ENCODE data around the gene SRSF10. TPM values are rescaled to one million over a fixed set of nuclear protein-coding genes. Genes with fewer than 3 reads are reported as not detected.
"Not testable (repeated sequence)": the region's sequence is repeated elsewhere in the genome, so short reads cannot be mapped to it uniquely, and the experiment has no call there.

SRSF10 gene
- total RNA-seq, 3 donors from 2014 or later, result 85.8 to 98.0 (median 94.0) TPM

DNA sequence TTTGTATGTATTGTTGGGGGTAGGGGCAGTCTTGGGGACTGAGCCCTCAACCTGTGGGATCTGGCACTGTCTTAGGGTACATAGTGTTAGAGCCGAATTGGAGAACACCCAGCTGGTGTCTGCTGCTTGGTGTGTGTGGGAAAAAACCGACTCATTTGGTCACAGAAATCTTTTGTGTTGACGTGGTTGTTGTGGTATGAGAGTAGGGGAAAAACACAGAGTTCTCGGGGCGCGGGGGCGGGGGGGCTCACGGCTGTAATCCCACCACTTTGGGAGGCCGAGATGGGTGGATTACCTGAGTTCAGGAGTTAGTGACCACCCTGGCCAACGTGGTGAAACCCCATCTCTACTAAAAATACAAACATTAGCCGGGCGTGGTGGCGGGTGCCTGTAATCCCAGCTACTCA lies 15.3 kb upstream of the SRSF10 start:
- H3K9me3 ChIP-seq, result no peaks in the 10 kb centered on the region
- H3K36me3 ChIP-seq (ENCODE audit: low read depth), result no peaks in the 10 kb centered on the region
- DNase-seq (no peak), ATAC-seq (no peak)
- no peak overlapping the region for H3K4me3 ChIP-seq
- TF ChIP-seq, protein P1, sequence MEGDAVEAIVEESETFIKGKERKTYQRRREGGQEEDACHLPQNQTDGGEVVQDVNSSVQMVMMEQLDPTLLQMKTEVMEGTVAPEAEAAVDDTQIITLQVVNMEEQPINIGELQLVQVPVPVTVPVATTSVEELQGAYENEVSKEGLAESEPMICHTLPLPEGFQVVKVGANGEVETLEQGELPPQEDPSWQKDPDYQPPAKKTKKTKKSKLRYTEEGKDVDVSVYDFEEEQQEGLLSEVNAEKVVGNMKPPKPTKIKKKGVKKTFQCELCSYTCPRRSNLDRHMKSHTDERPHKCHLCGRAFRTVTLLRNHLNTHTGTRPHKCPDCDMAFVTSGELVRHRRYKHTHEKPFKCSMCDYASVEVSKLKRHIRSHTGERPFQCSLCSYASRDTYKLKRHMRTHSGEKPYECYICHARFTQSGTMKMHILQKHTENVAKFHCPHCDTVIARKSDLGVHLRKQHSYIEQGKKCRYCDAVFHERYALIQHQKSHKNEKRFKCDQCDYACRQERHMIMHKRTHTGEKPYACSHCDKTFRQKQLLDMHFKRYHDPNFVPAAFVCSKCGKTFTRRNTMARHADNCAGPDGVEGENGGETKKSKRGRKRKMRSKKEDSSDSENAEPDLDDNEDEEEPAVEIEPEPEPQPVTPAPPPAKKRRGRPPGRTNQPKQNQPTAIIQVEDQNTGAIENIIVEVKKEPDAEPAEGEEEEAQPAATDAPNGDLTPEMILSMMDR (IDR thresholded peaks at IDR 0.05), result no peak
- no peaks in the 10 kb centered on the region for H3K4me1 ChIP-seq (ENCODE audit: low read depth)
- intact Hi-C loops (cut with DNase I, micrococcal nuclease), result no loop called here

DNA sequence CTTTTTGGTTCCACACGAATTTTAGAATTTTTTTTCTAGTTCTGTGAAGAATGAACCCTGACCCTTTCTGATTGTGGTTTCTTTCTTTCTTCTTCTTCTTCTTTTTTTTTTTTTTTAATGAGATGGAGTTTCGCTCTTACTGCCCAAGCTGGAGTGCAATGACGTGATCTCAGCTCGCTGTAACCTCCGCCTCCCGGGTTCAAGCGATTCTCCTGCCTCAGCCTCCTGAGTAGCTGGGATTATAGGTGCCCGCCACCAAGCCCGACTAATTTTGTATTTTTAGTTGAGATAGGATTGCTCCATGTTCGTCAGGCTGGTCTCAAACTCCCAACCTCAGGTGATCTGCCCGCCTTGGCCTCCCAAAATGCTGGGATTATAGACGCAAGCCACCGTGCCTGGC lies 11.9 kb upstream of the SRSF10 start:
- ATAC-seq; DNase-seq; intact Hi-C loops (cut with DNase I, micrococcal nuclease); H3K36me3 ChIP-seq (ENCODE audit: low read depth); H3K4me3 ChIP-seq; H3K9me3 ChIP-seq; H3K4me1 ChIP-seq (ENCODE audit: low read depth): not testable (repeated sequence)

DNA sequence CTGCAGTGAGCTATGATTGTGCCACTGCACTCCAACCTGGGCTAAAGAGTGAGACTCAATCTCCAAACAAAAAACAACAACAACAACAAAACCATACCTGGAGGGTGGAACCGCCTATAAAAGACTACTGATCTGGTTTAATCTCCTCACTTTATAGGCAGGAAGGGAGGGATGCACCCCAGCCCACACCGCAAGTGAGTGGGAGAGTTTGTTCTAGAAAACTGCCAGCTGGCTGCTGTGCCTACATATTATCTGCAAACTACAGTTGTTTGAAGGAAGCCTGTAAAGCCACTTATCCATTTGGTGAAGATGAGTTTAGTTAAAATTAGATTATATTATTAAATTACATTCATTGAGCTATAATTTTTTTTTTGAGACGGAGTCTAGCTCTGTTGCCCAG lies 9.1 kb upstream of the SRSF10 start:
- no peak overlapping the region for H3K4me3 ChIP-seq
- intact Hi-C loops (cut with DNase I, micrococcal nuclease), result no loop called here
- DNase-seq (no peak), ATAC-seq (no peak)
- no peaks in the 10 kb centered on the region for H3K9me3 ChIP-seq
- TF ChIP-seq, protein P1 (IDR thresholded peaks at IDR 0.05), result no peak
- no peaks in the 10 kb centered on the region for H3K36me3 ChIP-seq (ENCODE audit: low read depth)
- H3K4me1 ChIP-seq (ENCODE audit: low read depth), result peaks cover 3% of the 10 kb centered on the region

DNA sequence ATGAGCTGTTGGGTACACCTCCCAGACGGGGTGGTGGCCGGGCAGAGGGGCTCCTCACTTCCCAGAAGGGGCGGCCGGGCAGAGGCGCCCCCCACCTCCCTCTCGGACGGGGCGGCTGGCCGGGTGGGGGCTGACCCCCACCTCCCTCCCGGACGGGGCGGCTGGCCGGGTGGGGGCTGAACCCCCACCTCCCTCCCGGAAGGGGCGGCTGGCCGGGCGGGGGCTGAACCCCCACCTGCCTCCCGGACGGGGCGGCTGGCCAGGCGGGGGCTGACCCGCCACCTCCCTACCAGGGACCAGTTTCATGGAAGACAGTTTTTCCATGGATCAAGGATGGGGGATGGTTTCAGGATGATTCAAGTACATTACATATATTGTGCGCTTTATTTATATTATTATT lies 6.9 kb upstream of the SRSF10 start:
- H3K9me3 ChIP-seq; ATAC-seq; H3K36me3 ChIP-seq (ENCODE audit: low read depth); DNase-seq; H3K4me1 ChIP-seq (ENCODE audit: low read depth); intact Hi-C loops (cut with DNase I, micrococcal nuclease); H3K4me3 ChIP-seq: not testable (repeated sequence)

DNA sequence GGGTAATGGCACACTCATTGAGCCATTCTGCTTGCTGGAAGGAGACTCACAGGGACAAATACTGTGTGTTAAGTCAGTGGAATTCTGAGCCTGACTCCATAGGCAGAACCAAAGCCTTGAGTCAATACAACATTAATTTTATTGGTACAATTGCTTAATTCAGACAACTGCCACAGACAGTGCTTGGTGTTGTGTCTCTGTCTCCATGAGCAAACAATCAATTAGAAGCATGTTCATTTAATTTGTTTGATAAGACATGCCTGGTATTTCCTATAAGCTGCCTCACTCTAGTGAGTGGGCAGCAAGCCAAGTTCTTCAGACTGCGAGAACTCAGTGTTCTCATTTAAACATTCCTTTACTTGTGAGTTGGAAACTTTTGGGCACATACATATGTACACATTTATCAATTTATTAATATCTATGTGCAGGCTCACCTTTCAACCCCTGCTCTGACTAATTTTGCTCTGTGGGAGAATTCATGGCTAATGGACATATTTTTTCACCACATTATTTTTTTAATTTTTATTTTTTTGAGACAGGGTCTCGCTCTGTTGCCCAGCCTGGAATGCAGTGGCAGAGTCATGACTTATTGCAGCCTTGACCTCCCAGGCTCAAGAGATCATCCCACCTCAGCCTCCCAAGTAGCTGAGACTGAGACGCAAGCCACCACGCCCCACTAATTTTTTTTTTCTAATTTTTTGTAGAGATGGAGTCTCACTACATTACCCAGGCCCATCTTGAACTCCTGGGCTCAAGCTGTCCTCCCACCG lies 4.5 kb upstream of the SRSF10 start:
- Histone ChIP-seq H3K36me3 (ENCODE audit: low read depth) (no peaks in the 10 kb centered on the region), H3K4me1 (ENCODE audit: low read depth) (peaks cover 17% of the 10 kb centered on the region), H3K4me3 (no peak overlapping the region), H3K9me3 (no peaks in the 10 kb centered on the region)
- DNase-seq (peak in 1 of 3 donors; percentile 46), ATAC-seq (no peak)
- TF ChIP-seq, protein P1 (IDR thresholded peaks at IDR 0.05), result no peak
- intact Hi-C loops (cut with DNase I, micrococcal nuclease), result no loop called here

DNA sequence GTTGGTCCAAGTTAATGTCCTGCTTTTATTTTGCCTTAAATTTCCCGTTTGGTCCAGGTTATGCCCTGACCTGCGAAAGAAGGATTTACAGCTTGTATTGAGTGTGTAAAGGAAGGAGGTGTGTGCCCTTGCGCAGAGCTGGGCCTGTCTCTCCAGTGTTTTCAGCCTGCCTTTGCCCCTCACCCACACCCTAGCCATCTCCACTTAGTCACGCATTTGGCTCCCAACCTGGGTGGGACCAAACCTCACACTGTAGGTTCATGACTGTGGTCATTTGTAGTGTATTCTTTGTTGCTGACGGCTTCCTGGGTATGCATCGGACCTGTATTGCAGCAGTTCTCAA lies 572 bp upstream of the SRSF10 start:
- TF ChIP-seq, protein P1 (IDR thresholded peaks at IDR 0.05), result no peak
- Histone ChIP-seq H3K4me3 (no peak overlapping the region), H3K4me1 (ENCODE audit: low read depth) (peaks cover 32% of the 10 kb centered on the region), H3K9me3 (no peaks in the 10 kb centered on the region), H3K36me3 (ENCODE audit: low read depth) (no peaks in the 10 kb centered on the region)
- DNase-seq, result peak in 2 of 3 donors; percentile 43 to 49
- intact Hi-C loops (cut with DNase I, micrococcal nuclease), result no loop called here
- ATAC-seq, result peak; percentile 11
